Measurements from ENCODE around the gene JARID2.

Gene JARID2

GRCh38 chr6:15338476-15338875, 92.6 kb downstream of the JARID2 start:
- no peak for DNase-seq

GRCh38 chr6:15339081-15339480, 93.2 kb downstream of the JARID2 start:
- no peak for DNase-seq

GRCh38 chr6:15340105-15340601, 94.3 kb downstream of the JARID2 start:
- no peak for DNase-seq

DNA sequence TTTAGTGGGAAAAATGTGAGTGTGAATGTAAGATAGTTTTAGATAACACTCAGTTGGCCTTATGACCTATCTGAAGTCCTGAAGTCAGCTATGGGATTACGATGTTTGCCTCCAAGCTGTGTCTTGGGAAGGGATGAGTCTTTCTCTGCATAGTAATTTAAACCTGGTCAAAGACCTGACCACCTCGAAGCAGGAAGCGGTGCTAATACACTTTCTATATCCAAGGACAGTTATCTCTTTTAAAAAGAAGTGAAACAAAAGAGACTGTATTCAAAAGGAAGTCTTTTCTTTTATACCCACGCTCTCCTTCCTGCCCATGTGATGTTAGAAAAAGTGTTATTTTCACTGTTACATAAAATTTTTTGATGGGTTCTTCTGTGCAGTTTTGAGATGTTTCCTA, 94.9 kb downstream of the JARID2 start:
- DNase-seq = no peak

DNA sequence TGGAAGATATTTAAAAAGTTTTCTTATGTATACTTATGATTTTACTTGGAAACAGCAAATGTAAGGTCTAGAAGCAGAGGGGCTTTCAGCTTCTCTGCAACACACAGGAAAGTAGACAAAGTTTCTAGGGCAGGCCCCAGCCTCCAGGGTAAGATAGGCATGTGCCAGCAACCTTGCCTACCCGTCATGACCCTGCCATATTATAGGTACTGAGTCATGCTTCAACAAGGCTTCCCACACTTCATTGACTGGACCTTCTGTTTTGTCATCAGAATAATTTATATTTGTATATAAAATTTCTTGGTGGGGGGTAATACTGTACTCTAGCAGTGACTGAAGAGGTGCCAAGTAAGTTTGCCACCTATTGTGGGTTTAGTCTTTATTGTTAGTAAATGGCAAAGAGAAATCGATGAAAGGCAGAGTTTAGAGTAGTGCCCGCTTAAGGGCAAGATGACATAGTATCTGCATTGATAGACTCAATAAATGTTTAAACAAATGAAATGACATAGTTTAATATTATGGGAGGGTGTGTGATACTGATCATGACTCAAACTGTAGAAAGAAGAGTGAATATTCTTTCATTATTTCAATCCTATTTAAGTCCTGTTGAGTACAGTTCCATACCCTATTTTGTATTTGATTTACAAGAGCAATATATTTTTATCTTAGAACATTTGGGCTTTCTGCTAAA, 95.6 kb downstream of the JARID2 start:
- no peak for DNase-seq

DNA sequence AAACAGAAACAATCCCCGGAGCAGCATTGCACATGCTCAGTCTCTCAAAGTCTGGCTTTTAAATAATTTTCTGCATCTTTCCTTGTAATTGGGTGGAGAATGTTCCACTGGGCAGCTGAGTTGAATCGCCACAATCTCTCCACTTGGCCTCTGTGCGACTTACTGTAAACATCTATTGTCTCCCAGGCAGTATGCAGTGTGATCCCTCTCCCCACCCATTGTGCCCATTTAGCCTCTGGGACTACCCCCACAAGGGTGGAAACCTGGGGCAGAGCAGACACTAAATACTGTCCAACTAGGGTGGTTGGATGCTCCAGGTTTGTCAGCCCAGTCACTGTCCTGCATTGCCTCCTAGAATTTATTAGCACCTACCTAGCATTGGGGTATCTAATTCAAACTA, 96.2 kb downstream of the JARID2 start:
- no peak for DNase-seq

DNA sequence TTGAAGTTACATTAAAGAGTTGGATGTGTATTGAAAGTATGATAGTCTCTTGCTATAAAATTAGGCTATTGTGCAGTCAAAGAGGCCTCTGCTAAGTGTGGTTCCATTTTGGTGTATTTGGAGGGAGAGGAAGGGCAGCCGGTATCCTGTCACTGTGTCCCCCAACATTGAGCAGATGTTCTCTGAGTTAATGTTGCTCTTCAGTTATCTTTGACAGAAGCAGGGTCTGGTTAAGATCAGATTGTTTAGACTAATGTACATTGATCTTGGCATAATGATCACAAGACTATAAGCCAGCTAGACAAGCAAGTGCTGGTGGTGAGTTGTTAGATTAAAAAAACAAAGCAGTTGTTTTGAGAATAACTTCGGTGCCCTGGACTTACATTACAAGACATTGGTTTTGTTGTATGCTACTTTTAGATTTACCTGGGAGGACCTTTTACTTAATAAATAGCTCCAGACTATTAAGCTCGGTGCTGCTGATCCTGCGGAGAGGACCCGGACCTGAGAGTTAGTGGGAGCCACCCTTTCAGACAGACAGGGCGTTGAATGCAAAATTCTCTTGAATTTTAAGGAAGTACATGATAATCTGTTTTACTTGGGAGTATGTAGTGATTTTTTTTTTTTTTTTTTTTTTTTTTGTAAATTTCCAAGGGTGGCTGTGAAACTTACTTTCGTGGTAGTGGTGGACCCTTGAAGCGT, 97.8 kb downstream of the JARID2 start:
- DNase-seq = no peak

DNA sequence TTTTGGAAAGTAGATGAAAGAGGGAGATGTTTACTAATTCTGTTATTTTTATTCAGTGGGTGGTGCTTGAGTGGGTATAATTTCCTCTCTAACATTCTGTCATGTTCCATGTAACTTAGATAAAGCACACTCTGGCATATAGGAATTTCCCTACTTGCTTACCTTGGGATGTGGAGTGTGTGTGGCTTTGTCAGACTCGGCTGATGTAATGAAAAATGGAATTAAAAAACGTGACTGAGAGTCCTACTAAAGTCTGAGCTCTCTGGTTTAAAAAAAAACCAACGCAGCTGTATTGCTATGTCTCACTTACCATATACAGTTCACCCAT, 98.3 kb downstream of the JARID2 start:
- no peak for DNase-seq

GRCh38 chr6:15344831-15345230, 99.0 kb downstream of the JARID2 start:
- DNase-seq = no peak

DNA sequence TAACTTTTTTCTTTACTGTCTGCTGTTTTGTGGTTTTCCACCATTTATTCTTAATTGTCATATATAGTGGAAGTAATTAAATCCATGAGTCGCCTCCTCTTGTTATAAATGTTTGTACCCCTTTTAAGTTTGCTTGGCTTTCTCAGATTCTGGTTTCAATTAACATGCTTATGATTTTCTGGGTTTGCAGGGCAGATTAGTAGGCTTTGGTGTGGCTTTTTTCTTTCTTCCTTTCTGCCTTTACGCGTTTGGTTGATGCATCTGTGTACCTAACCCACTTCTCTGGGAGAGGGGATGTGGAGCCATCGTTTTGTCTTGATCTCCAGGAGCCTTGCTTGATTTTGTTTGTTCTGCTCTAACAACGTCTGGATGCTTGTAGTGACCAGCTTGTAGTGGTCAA, 100.4 kb downstream of the JARID2 start:
- DNase-seq = no peak

GRCh38 chr6:15348528-15348927, 102.7 kb downstream of the JARID2 start:
- no peak for DNase-seq

DNA sequence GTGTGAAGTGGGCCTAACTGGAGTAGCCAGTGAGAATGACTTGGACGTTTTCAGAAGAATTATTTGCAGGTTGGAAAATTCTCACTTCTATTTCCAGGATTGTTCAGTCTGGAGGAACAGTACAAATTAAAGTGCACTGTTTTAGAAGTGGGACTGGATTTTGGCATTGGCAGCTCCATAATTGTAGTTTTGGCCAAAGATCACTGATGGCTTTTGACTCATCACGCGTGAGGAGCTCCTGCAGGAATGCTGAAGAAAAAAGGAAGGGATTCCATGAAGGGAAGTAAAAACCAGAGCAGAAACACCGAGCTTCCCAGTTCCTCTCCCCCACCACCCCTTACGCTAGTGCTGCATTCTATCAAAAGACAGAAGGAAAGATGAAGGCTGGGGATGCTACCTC, 103.5 kb downstream of the JARID2 start:
- DNase-seq = no peak

- no peak for DNase-seq
Observed at GRCh38 chr6:15350386-15351083, 104.7 kb downstream of the JARID2 start.

DNA sequence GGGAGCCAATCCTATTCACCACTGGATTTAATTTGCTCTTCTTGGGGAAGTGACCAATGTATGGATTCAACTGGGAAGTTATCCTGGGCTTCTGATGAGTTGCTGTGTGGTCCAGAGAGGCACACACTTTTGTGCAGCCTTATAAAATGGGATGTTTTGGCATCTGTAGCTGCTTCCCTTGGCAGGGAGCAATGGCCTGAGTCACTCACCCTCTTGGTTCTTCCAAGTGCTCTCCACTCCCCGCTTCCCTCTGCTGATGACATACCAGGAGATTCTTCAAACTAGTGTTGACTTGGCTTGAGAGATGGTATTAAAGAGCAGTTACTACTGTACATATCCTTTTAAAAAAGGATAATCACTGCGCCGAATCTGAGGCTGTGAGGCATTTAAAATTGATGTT, 105.8 kb downstream of the JARID2 start:
- DNase-seq = no peak

- no peak for DNase-seq
Observed at GRCh38 chr6:15352220-15352619, 106.4 kb downstream of the JARID2 start.

GRCh38 chr6:15352845-15353244, 107.0 kb downstream of the JARID2 start:
- no peak for DNase-seq

- no peak for DNase-seq
Observed at GRCh38 chr6:15355683-15356099, 109.8 kb downstream of the JARID2 start.

- no peak for DNase-seq
Observed at GRCh38 chr6:15356179-15356578, 110.3 kb downstream of the JARID2 start.

DNA sequence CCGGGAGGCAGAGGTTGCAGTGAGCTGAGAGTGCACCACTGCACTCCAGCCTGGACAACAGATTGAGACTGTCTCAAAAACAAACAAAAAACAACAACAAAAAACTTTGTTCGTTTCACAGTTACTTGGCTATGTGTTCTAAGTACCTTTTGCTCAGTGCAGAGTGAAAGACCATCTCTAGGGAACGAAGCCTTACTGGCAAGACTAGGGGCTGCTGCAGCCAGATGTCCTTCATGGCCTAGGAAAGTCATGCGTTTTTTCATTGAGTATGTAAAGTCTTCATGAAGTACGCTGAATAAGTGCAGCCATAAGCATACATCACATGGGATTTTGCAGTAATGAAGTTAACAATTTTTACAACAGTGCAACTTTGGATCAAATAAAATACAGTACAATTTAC, 111.1 kb downstream of the JARID2 start:
- DNase-seq = no peak

GRCh38 chr6:15357782-15358181, 111.9 kb downstream of the JARID2 start:
- DNase-seq = no peak

GRCh38 chr6:15358579-15359327, 112.9 kb downstream of the JARID2 start:
- DNase-seq = peak; percentile 70

DNA sequence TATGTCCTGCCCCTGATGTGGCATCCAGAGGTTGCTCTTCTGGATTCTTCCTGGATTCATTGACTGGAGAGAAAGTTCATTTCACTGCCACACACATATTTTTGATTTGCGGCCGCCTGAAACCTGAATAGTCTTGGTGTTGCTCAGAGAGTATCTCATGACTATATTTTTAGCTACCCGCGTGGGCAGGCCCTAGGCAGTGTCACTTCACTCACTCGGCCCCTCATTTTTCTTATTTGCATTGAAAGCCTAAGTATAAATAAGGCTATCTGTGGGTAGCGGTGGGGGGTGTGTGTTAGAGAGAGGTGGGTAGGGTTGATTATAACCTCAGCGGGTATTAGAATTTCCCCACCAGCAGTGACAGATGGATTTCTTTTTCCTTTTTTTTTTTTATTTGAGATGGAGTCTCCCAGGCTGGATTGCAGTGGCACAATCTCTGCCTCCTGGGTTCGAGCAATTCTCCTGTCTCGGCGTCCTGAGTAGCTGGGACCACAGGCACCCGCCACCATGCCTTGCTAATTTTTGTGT, 113.5 kb downstream of the JARID2 start:
- no peak for DNase-seq

GRCh38 chr6:15360300-15360699, 114.4 kb downstream of the JARID2 start:
- DNase-seq = no peak
